Ovary (tissue), 3 donors: Measurements from ENCODE around the gene SKIC8.

Experiments used
- CTCF ChIP-seq, 3 donors: fragments of 450-650 bp in 2 of 3; fragments of 200-600 bp in 1 of 3; IDR thresholded peaks; one replicate each; pipeline versions ENCODE4 v1.5.1 to v1.8.0; 2016 to 2022; ENCODE audit warnings: antibody characterized with exemption in 3 of 3, mild to moderate bottlenecking in 1 of 3
- POLR2A ChIP-seq: fragments of 450-650 bp; IDR thresholded peaks from one replicate; pipeline ENCODE4 v1.6.1; 2017; ENCODE audit warnings: antibody characterized with exemption, mild to moderate bottlenecking, moderate library complexity
- donor health status: DM: no; HTN: no; CAD: no.

- TF ChIP-seq POLR2A (no peak), CTCF (IDR thresholded peaks at IDR 0.05) (no peak)
Measured at GRCh38 chr15:78314181-78314581, 14.8 kb upstream of the SKIC8 start.
